Tibial artery (tissue), 4 donors: ENCODE results near the gene RIMS4.

ENCODE experiments used
- DNase-seq, 2 donors: peaks; one replicate each; pipeline ENCODE4 v3.0.0-alpha.2; 2019
- H3K27ac ChIP-seq, 2 donors: fragments of 200-600 bp; sonication (generic) in 1 of 2; 1 replicate in 1 of 2; 2 replicates in 1 of 2; pipeline ENCODE4 v1.5.1; 2018 to 2019; ENCODE audit warnings: mild to moderate bottlenecking in 1 of 2
- H3K27me3 ChIP-seq, 2 donors: fragments of 200-600 bp; sonication (generic) in 1 of 2; one replicate each; pipeline versions ENCODE4 v1.5.1 to v1.6.0; 2016 to 2019
- H3K36me3 ChIP-seq, 3 donors: fragments of 200-600 bp; sonication (generic) in 2 of 3; one replicate each; pipeline ENCODE4 v1.5.1; 2016 to 2019; ENCODE audit warnings: mild to moderate bottlenecking in 2 of 3
- H3K4me1 ChIP-seq, 4 donors: fragments of 200-600 bp; sonication (generic) in 2 of 4; 1 replicate in 3 of 4; 2 replicates in 1 of 4; pipeline ENCODE4 v1.5.1; 2016 to 2019
- H3K4me3 ChIP-seq, 2 donors: fragments of 200-600 bp; sonication (generic) in 1 of 2; 1 replicate in 1 of 2; 2 replicates in 1 of 2; pipeline ENCODE4 v1.5.1; 2018 to 2019; ENCODE audit warnings: mild to moderate bottlenecking in 2 of 2
- H3K9me3 ChIP-seq, 3 donors: fragments of 200-600 bp; sonication (generic) in 1 of 3; one replicate each; pipeline ENCODE4 v1.5.1; 2016 to 2019
- CTCF ChIP-seq, 2 experiments: fragments of 200-600 bp in 1 of 2; fragments of 450-650 bp in 1 of 2; IDR thresholded peaks; one replicate each; pipeline ENCODE4 v1.5.1; 2017 to 2019; ENCODE audit warnings: antibody characterized with exemption in 2 of 2, mild to moderate bottlenecking in 1 of 2, moderate library complexity in 1 of 2
- intact Hi-C: fragments of 100-400 bp; cut with DNase I; formaldehyde crosslinking; loops from one replicate; pipeline ENCODE4 v1.15.0; 2023; ENCODE audit warnings: low total_unique reads

RIMS4 gene

GRCh38 chr20:44754554-44754953 lies 55.8 kb downstream of the RIMS4 start:
- TF ChIP-seq CTCF (IDR thresholded peaks at IDR 0.05), result no peak
- H3K4me1 ChIP-seq, result peaks cover 0 to 9% (median 4%) of the 10 kb centered on the region in 4 donors
- no peak for DNase-seq
- no peak overlapping the region for H3K4me3 ChIP-seq
- peaks cover 0 to 69% of the 10 kb centered on the region in 2 donors for H3K27me3 ChIP-seq
- no peaks in the 10 kb centered on the region for H3K36me3 ChIP-seq
- intact Hi-C loops, result loop anchor here (10.0 kb wide), 1 partner anchor 200 kb away; no protein-coding TSS in a partner anchor
- H3K27ac ChIP-seq, result no peak overlapping the region
- H3K9me3 ChIP-seq, result no peaks in the 10 kb centered on the region

- no peak for DNase-seq
Observed at GRCh38 chr20:44752099-44752931, 58.0 kb downstream of the RIMS4 start.

GRCh38 chr20:44750081-44750805 lies 60.1 kb downstream of the RIMS4 start:
- intact Hi-C loops, result loop anchor here (10.0 kb wide), 1 partner anchor 205 kb away; no protein-coding TSS in a partner anchor
- no peak overlapping the region for H3K27ac ChIP-seq
- DNase-seq, result peak in 1 of 2 donors; percentile 72
- peaks cover 0 to 47% of the 10 kb centered on the region in 2 donors for H3K27me3 ChIP-seq
- H3K4me3 ChIP-seq, result no peak overlapping the region
- TF ChIP-seq CTCF (IDR thresholded peaks at IDR 0.05), result peak; percentile 5 to 19
- peaks cover 0 to 40% (median 27%) of the 10 kb centered on the region in 4 donors for H3K4me1 ChIP-seq
- no peaks in the 10 kb centered on the region for H3K36me3 ChIP-seq
- H3K9me3 ChIP-seq, result no peaks in the 10 kb centered on the region

More at GRCh38 chr20:44752099-44752931, 58.0 kb downstream of the RIMS4 start:
- H3K4me1 ChIP-seq, result peaks cover 0 to 24% (median 10%) of the 10 kb centered on the region in 4 donors
- peaks cover 0 to 60% of the 10 kb centered on the region in 2 donors for H3K27me3 ChIP-seq
- H3K36me3 ChIP-seq, result no peaks in the 10 kb centered on the region
- no peak overlapping the region for H3K4me3 ChIP-seq
- no peaks in the 10 kb centered on the region for H3K9me3 ChIP-seq
- intact Hi-C loops, result loop anchor here (10.0 kb wide), 1 partner anchor 202 kb away; no protein-coding TSS in a partner anchor
- TF ChIP-seq CTCF (IDR thresholded peaks at IDR 0.05), result no peak
- H3K27ac ChIP-seq, result no peak overlapping the region

GRCh38 chr20:44748005-44748370 lies 62.4 kb downstream of the RIMS4 start:
- intact Hi-C loops, result loop anchor here (5.0 to 10.0 kb wide), 2 partner anchors 119 to 363 kb away; no protein-coding TSS in a partner anchor
- Histone ChIP-seq H3K9me3 (no peaks in the 10 kb centered on the region), H3K36me3 (no peaks in the 10 kb centered on the region), H3K4me3 (peak overlapping the region; percentile 66 to 89), H3K4me1 (peaks cover 0 to 50% (median 30%) of the 10 kb centered on the region in 4 donors), H3K27me3 (peaks cover 0 to 28% of the 10 kb centered on the region in 2 donors), H3K27ac (no peak overlapping the region)
- TF ChIP-seq CTCF (IDR thresholded peaks at IDR 0.05), result no peak
- DNase-seq, result no peak

GRCh38 chr20:44747166-44748004 lies 63.0 kb downstream of the RIMS4 start:
- Histone ChIP-seq H3K4me1 (peaks cover 0 to 56% (median 36%) of the 10 kb centered on the region in 4 donors), H3K9me3 (no peaks in the 10 kb centered on the region), H3K36me3 (no peaks in the 10 kb centered on the region), H3K27me3 (peaks cover 0 to 28% of the 10 kb centered on the region in 2 donors), H3K27ac (peak overlapping the region; percentile 75 to 86), H3K4me3 (peak overlapping the region; percentile 66 to 89)
- intact Hi-C loops, result loop anchor here (5.0 to 10.0 kb wide), 2 partner anchors 120 to 363 kb away; no protein-coding TSS in a partner anchor
- TF ChIP-seq CTCF (IDR thresholded peaks at IDR 0.05), result peak; percentile 70 to 74
- peak; percentile 86 to 90 for DNase-seq
